T-helper 9 cell (primary cell): ENCODE results near the gene CHRM1.
A peak's percentile ranks its signal among the peaks of the same experiment; 100 is the strongest.

Source experiments
- DNase-seq: peaks from one replicate; pipeline ENCODE4 v3.0.0-alpha.2; 2020

The CHRM1 gene

GRCh38 chr11:62925745-62926679 is 4.8 kb upstream of the CHRM1 start:
- DNase-seq = no peak

GRCh38 chr11:62925308-62925707 is 4.1 kb upstream of the CHRM1 start:
- DNase-seq = no peak

GRCh38 chr11:62923601-62924411 is 2.6 kb upstream of the CHRM1 start:
- DNase-seq = no peak

- no peak for DNase-seq
These were observed 1.7 kb upstream of the CHRM1 start for GRCh38 chr11:62922653-62923431.

GRCh38 chr11:62922189-62922589 is 1.0 kb upstream of the CHRM1 start:
- no peak for DNase-seq

GRCh38 chr11:62921573-62922188 is 518 bp upstream of the CHRM1 start:
- no peak for DNase-seq

- no peak for DNase-seq
These were observed 1.1 kb downstream of the CHRM1 start for GRCh38 chr11:62919898-62920640.

- no peak for DNase-seq
These were observed 1.7 kb downstream of the CHRM1 start for GRCh38 chr11:62919476-62919875.

GRCh38 chr11:62918531-62918930 is 2.6 kb downstream of the CHRM1 start:
- DNase-seq = no peak

- no peak for DNase-seq
These were observed 3.2 kb downstream of the CHRM1 start for GRCh38 chr11:62917906-62918502.

- DNase-seq = no peak
These were observed 6.7 kb downstream of the CHRM1 start for GRCh38 chr11:62914416-62914815.

- DNase-seq = no peak
These were observed 8.9 kb downstream of the CHRM1 start for GRCh38 chr11:62912268-62912667.

GRCh38 chr11:62911137-62912130 is 9.7 kb downstream of the CHRM1 start:
- no peak for DNase-seq

GRCh38 chr11:62910141-62910882 is 10.9 kb downstream of the CHRM1 start:
- no peak for DNase-seq

- no peak for DNase-seq
These were observed 11.9 kb downstream of the CHRM1 start for GRCh38 chr11:62909107-62909894.

- DNase-seq = no peak
These were observed 12.6 kb downstream of the CHRM1 start for GRCh38 chr11:62908468-62909072.

GRCh38 chr11:62905927-62906531 is 15.1 kb downstream of the CHRM1 start:
- DNase-seq = peak; percentile 77

GRCh38 chr11:62905296-62905695 is 15.9 kb downstream of the CHRM1 start:
- no peak for DNase-seq
